ENCODE measurements around the gene NOS1AP.

DNA sequence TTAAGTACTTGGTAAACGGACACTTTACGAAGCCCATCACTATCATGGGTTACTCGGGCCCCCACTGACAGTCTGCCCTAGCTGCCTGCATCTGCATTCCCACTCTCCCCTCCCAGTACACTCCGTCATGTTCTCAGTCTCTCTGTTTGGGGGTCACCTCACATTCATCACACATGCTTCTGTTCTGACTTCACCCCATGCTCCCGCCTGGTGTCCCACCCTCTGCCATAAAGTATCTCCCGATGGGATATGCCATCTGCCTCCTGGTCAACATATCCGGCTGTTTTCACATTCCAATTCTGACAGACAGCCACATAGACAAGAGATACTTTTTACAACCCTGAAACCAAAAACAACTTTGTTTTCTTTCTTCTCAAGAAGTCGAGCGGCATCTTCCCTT is 46.9 kb upstream of the NOS1AP start:
- TF ChIP-seq, protein P1, sequence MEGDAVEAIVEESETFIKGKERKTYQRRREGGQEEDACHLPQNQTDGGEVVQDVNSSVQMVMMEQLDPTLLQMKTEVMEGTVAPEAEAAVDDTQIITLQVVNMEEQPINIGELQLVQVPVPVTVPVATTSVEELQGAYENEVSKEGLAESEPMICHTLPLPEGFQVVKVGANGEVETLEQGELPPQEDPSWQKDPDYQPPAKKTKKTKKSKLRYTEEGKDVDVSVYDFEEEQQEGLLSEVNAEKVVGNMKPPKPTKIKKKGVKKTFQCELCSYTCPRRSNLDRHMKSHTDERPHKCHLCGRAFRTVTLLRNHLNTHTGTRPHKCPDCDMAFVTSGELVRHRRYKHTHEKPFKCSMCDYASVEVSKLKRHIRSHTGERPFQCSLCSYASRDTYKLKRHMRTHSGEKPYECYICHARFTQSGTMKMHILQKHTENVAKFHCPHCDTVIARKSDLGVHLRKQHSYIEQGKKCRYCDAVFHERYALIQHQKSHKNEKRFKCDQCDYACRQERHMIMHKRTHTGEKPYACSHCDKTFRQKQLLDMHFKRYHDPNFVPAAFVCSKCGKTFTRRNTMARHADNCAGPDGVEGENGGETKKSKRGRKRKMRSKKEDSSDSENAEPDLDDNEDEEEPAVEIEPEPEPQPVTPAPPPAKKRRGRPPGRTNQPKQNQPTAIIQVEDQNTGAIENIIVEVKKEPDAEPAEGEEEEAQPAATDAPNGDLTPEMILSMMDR (IDR thresholded peaks at IDR 0.05; ENCODE audit: low read depth, low read length): no peak
- TF ChIP-seq, protein P2, sequence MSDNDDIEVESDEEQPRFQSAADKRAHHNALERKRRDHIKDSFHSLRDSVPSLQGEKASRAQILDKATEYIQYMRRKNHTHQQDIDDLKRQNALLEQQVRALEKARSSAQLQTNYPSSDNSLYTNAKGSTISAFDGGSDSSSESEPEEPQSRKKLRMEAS (IDR thresholded peaks at IDR 0.05; ENCODE audit: low read depth, low read length): no peak
- no peak for TF ChIP-seq POLR2A (IDR thresholded peaks at IDR 0.05; ENCODE audit: extremely low read depth, insufficient read length)
